ENCODE measurements around the gene POU5F1.

The POU5F1 gene

GRCh38 chr6:31138982-31139381 lies 31.5 kb downstream of the POU5F1 start, which contains the start of gene PSORS1C2:
TSS of gene PSORS1C2 (minus strand) at chr6:31139066. CDS start at chr6:31139026, 40 bp downstream.
- no peak for DNase-seq

GRCh38 chr6:31135710-31136109 lies 34.8 kb downstream of the POU5F1 start:
- DNase-seq = no peak

- no peak for DNase-seq
These were observed 37.7 kb downstream of the POU5F1 start for GRCh38 chr6:31132806-31133205.

GRCh38 chr6:31131595-31131994 lies 38.9 kb downstream of the POU5F1 start:
- no peak for DNase-seq

- no peak for DNase-seq
These were observed 39.7 kb downstream of the POU5F1 start for GRCh38 chr6:31130751-31131150.

- no peak for DNase-seq
These were observed 41.4 kb downstream of the POU5F1 start for GRCh38 chr6:31129130-31129529.

GRCh38 chr6:31128093-31128676 lies 42.3 kb downstream of the POU5F1 start:
- peak in 6 of 14 donors; percentile 4 to 47 (median 10) for DNase-seq

GRCh38 chr6:31126396-31127175 lies 43.9 kb downstream of the POU5F1 start:
- DNase-seq = no peak

GRCh38 chr6:31125586-31126363 lies 44.7 kb downstream of the POU5F1 start:
- no peak for DNase-seq

GRCh38 chr6:31125162-31125561 lies 45.3 kb downstream of the POU5F1 start:
- peak in 1 of 14 donors; percentile 28 for DNase-seq

GRCh38 chr6:31122791-31123706 lies 47.4 kb downstream of the POU5F1 start:
- DNase-seq = peak in 10 of 14 donors; percentile 6 to 67 (median 30)

GRCh38 chr6:31121131-31121790 lies 49.2 kb downstream of the POU5F1 start:
- no peak for DNase-seq

GRCh38 chr6:31120151-31120915 lies 50.1 kb downstream of the POU5F1 start, which contains the start of gene CDSN:
TSS of gene CDSN (minus strand) at chr6:31120446. CDS start at chr6:31120419, 27 bp downstream.
- no peak for DNase-seq

- DNase-seq = no peak
These were observed 52.3 kb downstream of the POU5F1 start for GRCh38 chr6:31118178-31118577.

- DNase-seq = no peak
These were observed 53.7 kb downstream of the POU5F1 start for GRCh38 chr6:31116661-31117385.

- DNase-seq = no peak
These were observed 54.4 kb downstream of the POU5F1 start for GRCh38 chr6:31115941-31116560.

GRCh38 chr6:31114970-31115849 lies 55.3 kb downstream of the POU5F1 start:
- peak in 3 of 14 donors; percentile 22 to 51 (median 26) for DNase-seq

GRCh38 chr6:31114541-31114878 lies 56.0 kb downstream of the POU5F1 start, which contains the start of gene PSORS1C1:
TSS of gene PSORS1C1 (plus strand) at chr6:31114800. CDS start at chr6:31129633, 14,833 bp downstream.
- DNase-seq = peak in 7 of 14 donors; percentile 13 to 86 (median 21)

Measured in C1 segment of cervical spinal cord (tissue), 14 donors.